GM19467 (cell line): Measurements from ENCODE around the gene GART.
A peak's percentile ranks its signal among the peaks of the same experiment; 100 is the strongest.

Experiments
- ATAC-seq: cut with Tn5 transposase; IDR thresholded peaks from one replicate; pipeline ENCODE4 v1.9.1; 2021; ENCODE audit warnings: mild to moderate bottlenecking, moderate library complexity; ENCODE audit not compliant: unreplicated experiment

Gene GART

DNA sequence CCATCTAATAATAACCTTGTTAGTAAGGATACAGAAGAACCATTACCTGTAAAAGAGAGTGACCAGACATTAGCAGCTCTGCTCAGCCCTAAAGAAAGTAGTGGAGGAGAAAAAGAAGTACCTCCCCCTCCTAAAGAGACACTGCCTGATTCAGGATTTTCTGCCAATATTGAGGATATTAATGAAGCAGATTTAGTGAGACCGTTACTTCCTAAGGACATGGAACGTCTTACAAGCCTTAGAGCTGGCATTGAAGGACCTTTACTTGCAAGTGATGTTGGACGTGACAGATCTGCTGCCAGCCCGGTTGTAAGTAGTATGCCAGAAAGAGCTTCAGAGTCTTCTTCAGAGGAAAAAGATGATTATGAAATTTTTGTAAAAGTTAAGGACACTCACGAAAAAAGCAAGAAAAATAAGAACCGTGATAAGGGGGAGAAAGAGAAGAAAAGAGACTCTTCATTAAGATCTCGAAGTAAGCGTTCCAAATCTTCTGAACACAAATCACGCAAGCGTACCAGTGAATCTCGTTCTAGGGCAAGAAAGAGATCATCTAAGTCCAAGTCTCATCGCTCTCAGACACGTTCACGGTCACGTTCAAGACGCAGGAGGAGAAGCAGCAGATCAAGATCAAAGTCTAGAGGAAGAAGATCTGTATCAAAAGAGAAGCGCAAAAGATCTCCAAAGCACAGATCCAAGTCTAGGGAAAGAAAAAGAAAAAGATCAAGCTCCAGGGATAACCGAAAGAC is 12.5 kb upstream of the GART start:
- ATAC-seq, result no peak

DNA sequence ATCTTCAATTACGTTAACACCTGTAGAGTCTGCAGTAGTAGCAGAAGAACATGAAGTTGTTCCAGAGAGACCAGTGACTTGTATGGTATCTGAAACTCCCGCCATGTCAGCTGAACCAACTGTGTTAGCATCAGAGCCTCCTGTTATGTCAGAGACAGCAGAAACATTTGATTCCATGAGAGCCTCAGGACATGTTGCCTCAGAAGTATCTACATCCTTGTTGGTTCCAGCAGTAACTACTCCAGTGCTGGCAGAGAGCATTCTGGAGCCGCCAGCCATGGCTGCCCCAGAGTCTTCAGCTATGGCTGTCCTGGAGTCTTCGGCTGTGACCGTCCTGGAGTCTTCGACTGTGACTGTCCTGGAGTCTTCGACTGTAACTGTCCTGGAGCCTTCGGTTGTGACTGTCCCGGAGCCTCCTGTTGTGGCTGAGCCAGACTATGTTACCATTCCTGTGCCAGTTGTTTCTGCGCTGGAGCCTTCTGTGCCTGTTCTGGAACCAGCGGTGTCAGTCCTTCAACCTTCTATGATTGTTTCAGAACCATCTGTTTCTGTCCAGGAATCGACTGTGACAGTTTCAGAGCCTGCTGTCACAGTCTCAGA is 11.2 kb upstream of the GART start:
- ATAC-seq, result no peak

GRCh38 chr21:33552093-33552998 is 10.4 kb upstream of the GART start:
- ATAC-seq, result no peak

DNA sequence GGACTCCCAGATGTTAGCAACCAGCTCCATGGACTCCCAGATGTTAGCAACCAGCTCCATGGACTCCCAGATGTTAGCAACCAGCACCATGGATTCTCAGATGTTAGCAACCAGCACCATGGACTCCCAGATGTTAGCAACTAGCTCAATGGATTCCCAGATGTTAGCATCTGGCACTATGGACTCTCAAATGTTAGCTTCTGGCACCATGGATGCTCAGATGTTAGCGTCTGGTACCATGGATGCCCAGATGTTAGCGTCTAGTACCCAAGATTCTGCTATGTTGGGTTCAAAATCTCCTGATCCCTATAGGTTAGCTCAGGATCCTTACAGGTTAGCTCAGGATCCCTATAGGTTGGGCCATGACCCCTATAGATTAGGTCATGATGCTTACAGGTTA is 9.7 kb upstream of the GART start:
- no peak for ATAC-seq

GRCh38 chr21:33550772-33551660 is 9.1 kb upstream of the GART start:
- ATAC-seq, result no peak

GRCh38 chr21:33549848-33550771 is 8.2 kb upstream of the GART start:
- no peak for ATAC-seq

- ATAC-seq, result no peak
Measured at GRCh38 chr21:33546086-33546485, 4.2 kb upstream of the GART start.

GRCh38 chr21:33544451-33545195 is 2.7 kb upstream of the GART start:
- no peak for ATAC-seq

DNA sequence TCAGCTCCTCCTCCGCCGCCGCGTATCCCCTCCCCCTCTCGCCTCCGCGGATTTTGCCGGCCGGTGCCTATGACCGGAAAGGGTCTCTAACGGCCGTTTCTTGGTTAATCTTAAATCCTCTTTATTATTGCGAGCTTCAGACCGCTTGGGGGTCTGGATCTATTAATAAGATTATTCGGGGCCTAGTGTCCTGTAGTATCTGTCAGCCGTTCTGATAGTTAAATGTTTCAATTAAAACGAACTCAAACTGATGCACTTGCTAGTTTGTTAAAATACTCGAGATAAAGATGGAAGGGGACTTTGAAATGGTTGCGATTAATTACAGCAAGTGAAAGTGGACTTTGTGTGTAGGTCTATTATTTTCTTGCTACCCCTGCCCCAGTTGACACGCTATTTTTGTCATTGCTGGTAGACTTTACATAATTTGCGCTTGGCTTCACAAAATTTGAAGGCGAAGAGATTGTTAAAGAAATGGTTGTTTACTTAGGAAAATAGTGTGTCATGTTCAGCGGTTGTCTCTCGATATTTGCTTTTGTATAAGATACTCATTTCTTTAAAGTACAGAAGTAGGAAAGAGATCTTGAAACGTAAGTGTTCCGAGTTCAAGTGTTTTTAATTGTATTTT is 1.7 kb upstream of the GART start:
- ATAC-seq, result peak; percentile 14

- peak; percentile 94 for ATAC-seq
Measured at GRCh38 chr21:33542640-33543504, 955 bp upstream of the GART start, which contains the start of gene SON. TSS of gene SON (plus strand) at chr21:33543038. CDS start at chr21:33543093, 55 bp downstream.

GRCh38 chr21:33541105-33541711 is 709 bp downstream of the GART start:
- no peak for ATAC-seq

- ATAC-seq, result no peak
Measured at GRCh38 chr21:33540711-33541104, 1.2 kb downstream of the GART start.

GRCh38 chr21:33539616-33540015 is 2.3 kb downstream of the GART start:
- ATAC-seq, result no peak

- ATAC-seq, result no peak
Measured at GRCh38 chr21:33537212-33537611, 4.7 kb downstream of the GART start.

DNA sequence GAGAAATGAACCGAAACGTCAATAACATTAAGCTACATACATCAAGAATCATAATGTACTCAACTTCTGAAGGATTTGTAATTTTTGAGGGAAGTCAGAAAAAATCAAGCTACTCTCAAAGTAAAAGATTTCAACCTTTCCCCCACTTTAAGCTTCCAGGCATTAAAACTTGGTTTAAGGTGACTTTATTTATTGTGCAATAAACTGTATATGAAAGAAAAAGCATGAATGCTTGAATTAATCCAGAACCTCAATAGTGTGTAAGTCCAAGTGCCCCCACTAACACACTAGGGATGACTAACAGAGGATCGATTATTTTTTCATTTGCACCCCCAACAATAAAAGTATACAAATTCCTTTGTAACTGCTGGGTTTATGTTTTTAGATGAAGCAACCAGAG is 10.9 kb downstream of the GART start:
- no peak for ATAC-seq

- ATAC-seq, result no peak
Measured at GRCh38 chr21:33522953-33523349, 19.0 kb downstream of the GART start.
